GM21619 (cell line): ENCODE results near the gene LDLRAD4.

ENCODE experiments used
- ATAC-seq: cut with Tn5 transposase; IDR thresholded peaks from one replicate; pipeline ENCODE4 v1.9.1; 2021; ENCODE audit not compliant: unreplicated experiment

LDLRAD4 gene

DNA sequence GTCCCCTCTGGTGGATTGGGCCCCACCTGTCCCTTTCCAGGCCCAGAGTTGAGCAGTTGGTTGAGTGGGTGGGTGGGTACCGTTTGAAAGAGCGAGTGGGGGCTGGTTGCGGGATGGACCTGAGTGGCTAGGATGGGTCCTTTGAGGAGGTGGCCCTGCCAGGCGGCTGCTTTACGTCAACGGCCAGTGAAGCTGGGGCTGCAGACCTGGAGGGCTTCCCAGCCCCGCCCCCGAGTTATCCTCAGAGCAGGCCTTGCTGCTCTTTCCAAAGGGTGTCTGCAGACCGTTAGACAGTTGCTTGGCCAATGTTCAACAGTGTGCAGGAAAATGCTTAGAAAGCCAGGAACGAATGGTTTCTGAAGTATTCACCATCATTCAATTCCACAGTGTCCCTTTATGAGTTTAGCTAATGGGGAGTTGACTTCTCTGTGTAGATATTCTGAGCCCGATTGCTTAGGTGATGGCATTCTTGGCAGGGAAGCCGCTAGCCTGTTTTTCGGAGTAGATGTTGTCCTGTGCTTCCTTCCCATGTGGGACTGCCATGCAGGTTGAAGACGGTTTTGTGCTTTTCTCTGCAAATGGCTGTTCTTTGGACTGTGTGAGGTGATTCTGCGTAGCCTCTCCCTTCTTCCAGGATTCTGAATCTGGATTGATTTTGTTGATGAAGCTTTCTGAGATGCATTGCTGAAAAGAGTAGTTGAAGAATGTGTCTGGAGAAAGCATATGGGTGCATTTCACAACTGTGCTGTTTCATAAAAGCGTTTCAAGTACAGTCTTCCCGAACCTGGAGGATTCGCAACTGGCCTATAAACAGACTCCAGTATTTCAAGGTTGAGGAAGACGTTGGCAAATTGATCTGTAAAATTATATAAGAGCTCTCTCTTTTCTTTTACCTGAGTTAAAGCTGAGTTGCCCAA is 45.8 kb downstream of the LDLRAD4 start:
- ATAC-seq, result no peak

DNA sequence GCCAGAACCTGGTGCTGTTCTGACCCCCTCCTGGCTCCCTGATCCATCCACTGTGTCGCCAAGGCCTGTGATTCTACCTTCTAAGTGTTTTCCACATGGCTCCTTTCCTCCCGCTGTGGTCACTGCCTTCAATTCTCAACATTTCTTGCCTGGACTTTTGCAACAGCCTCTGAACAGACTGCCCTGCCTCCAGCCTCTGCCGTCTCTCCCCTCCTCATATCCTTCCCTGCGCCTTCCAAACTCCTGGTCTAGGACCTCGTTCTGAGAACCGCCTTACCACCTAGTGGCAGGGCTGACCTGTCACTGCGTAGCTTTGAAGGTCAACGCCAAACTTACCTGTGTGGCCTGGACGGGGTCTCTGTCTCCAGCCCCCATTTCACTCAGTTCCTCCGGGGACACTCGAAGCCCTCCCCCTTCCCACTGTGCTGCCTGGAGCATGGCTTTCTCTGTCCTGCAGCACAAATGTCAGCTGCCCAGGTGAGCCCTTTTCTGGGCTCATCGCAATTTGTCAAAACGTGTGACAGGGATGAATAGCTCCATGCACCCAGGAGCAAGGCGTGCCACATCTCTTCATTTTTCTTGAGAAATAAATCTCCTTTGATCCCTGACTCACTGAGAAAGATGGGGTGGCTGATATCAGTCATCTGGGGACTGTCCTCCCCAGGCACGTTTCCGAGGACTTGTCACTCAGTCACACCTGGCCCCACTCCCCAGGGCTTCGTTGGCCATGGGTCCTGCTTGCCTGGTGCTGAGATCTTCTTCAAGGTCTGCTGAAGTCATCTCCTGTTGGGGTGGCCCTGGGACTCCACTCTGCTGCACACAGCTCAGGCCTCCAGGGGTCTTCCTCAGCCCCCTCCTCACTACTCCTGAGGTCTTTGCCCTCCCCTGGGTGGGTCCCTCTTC is 46.7 kb downstream of the LDLRAD4 start:
- no peak for ATAC-seq

DNA sequence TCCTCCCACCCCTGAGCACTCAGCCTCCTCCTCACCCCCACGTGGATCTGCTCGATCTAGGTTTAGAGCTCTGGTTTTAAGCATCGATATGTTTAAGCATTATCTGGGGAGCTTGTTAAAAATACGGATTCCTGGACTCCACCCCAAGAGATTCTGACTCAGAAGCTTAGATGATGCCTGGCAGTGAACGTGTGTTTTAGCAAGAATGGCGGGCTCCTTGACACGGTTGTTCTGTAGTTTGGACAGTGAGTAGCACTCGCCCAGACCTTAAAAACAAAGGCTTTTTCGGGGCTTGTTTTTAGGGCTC is 47.3 kb downstream of the LDLRAD4 start:
- ATAC-seq, result no peak

DNA sequence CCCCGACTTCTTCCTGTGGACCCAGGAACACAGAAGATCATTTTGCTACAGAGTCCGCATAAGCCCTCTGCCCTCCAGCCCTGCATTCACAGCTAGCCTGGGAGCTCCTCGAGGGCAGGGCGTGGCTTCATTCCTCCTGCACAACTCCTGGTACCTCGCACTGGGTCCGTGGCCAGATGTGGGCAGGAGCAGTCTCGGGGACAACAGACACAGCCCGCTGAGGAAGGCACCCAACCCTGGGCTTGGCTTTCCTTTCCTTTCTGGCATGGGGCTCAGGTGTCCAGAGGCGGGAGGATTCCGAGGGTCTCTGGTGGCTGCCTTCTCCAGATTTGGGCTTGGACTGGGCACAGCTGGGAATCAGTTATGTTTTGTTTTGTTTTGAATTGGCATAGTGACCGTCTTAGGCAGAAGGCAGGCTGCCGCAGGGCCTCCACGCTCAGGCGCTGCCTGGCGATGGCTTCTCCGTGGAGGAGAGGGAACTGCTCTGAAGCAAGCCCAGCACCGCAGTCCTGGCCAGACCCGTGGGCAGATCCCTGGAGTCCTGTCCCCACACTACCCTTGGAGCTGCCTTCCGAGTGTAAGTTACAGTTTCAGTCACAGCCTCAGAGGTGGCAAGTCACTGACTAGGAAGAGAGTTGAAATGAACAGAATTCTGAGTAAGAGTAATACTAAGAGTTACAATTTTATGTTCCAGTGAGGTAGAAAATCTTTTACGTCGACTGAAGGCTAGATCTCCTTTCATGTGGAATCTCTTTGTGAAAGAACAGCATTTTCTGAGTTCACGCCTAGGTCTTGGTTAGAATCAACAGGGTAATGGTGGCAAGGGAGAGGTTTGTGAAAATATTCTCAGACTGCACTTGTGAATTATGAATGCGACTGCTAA is 47.9 kb downstream of the LDLRAD4 start:
- no peak for ATAC-seq

DNA sequence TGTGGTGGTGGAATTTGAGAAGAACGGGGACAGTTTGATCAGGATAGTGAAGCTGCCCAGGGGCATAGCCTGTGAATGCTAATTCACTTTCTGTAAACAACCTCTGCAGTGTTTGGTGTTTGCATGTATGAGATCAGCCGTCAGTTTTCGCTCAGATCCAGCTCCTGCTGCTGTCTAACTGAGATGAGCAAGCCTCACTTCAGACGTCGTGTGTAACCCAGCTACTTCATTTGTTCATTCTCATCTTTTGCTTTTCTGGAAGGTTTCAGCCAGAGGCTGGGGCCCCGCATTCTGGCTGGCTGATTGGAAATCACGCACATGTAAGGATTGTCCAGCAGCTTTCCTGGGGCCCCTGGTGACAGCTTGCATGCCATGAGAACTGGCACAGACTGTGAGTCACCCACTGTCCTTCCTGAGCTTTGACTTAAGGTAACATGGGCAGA is 48.9 kb downstream of the LDLRAD4 start:
- no peak for ATAC-seq

GRCh38 chr18:13268158-13269012 is 49.8 kb downstream of the LDLRAD4 start:
- ATAC-seq, result no peak

GRCh38 chr18:13269013-13269280 is 50.4 kb downstream of the LDLRAD4 start:
- ATAC-seq, result no peak

DNA sequence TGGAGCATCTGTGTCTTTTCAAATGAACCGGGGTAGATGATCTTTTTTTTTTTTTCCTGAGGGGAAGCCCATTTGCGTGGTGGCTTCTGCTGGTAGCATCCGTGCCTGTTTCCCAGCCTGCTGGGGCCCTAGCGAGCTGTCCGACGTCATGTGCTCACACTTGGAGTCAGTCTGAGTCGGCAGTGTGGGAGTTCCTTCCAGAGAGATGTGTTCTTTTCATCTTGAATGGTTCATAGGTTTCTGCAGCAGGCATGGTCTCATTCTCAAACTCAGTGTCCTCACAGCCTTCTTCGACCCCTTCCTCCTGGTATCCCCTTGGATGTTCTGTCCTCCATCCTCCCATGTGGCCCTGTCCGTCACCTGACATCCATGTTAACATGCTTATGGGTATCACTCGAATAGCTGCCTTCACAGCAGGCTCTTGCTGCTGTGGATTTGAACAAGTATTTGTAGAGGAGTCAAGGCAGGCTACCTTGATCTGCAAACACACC is 51.0 kb downstream of the LDLRAD4 start:
- ATAC-seq, result no peak

DNA sequence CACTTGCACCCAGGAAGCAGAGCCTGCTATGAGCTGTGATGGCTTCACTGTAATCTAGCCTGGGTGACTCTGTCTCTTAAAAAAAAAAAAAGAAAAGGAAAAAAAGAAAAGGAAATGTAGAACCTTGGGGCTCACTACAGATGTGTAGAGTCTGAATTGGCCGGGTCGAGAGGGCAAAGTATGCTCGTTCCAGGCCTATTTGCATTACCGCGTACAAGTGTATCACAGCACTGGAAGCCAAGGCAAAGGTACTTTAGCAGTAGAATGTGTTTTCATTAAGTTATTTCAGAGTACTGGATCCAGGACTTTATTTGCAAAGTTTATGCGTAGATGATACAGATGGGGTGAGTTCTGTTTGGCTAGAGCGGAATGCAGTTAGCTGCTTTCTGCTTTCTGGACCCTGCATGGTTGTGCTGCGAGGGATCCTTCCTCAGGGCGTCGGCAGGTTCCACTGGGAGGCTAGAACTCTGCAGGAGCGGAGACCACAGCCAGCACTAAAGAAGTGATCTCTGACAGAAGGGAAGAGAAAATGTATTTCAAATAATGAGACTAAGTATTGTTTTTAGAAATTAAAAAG is 51.8 kb downstream of the LDLRAD4 start:
- no peak for ATAC-seq

GRCh38 chr18:13271302-13271911 is 52.8 kb downstream of the LDLRAD4 start:
- ATAC-seq, result no peak

DNA sequence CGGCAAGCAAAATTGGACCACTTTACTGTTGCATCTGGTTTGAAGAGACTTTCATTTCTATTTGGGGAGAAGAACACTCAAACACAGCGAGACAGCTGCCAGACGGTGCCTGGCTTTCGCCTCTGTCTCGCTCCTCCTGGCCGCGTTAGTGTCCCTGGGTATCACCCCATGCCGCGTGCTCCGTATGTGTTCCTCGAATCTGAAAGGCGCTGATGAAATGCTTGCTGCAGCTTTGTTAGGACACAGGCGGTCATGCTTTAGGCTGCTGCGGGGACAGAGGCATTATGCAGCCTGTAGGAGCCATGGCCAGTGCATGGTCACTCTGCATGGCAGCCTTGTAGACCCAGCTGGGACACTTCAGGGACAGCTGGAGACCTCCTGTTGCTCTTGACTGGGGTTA is 53.9 kb downstream of the LDLRAD4 start:
- ATAC-seq, result no peak

GRCh38 chr18:13273800-13274199 is 55.2 kb downstream of the LDLRAD4 start:
- no peak for ATAC-seq

- ATAC-seq, result no peak
Measured at GRCh38 chr18:13275075-13275474, 56.5 kb downstream of the LDLRAD4 start.

DNA sequence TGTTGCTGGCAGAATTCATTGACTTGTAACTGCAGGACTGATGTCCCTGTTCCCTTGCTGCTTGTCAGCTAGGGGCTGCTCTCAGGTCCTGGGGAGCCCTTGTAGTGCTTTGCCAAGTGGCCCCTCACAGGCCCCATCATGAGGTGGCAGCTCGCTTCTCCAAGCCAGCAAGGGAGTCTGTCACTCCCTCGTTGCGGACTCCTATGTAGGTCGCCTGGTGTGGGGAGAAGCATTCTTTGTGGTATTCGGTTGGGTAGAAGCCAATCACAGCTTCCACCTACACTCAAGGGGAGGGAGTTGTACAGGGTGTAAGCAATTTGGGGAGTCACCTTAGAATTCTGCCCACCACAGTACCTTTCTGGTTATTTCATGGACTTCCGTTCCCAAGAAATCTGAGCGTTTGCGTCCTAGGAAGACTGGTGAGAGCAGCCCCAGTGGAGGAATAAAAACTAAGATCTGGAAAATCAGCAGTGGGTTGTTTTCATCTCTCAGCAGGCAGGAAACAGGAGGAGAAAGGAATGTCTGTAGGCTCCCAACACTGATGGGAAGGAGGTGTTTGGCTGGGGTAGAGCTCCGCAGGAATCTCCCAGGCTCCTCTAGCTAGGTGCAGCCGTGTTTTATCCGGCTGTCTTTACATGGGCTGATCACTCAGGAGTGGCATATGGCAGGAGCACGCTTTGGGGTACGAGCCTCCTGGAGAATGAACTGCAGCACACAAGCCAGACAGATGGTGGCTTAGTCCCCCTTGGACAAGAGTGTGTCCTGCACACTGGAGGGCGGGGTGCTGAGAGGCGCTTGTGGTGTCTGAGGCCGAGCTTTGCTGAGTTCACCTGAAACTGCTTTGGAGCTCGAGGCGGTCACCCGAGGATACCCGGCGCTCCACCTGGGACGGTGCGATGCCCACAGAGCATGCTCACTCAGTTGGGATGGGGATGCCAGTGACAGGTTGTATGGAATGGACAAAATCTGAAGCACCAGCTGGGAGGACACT is 58.3 kb downstream of the LDLRAD4 start:
- no peak for ATAC-seq

GRCh38 chr18:13278062-13278630 is 59.6 kb downstream of the LDLRAD4 start:
- no peak for ATAC-seq

GRCh38 chr18:13279181-13280069 is 60.9 kb downstream of the LDLRAD4 start:
- no peak for ATAC-seq
